SK-N-SH (cell line): Measurements from ENCODE around the gene BRD9. TPM values are rescaled to one million over a fixed set of nuclear protein-coding genes. Genes with fewer than 3 reads are reported as not detected.

Source experiments
- CTCF ChIA-PET: fragments of 300-600, 350-600 bp; formaldehyde crosslinking; extraction: SDS; loops from one replicate; lab custom pipeline; 2021; lab: Yijun Ruan, JAX
- POLR2A ChIA-PET: fragments of 350-600 bp; sonication (Branson Sonifier 250); formaldehyde crosslinking; extraction: SDS; loops from one replicate; lab custom pipeline; 2020; ENCODE audit warnings: antibody characterized with exemption, inconsistent platforms; lab: Yijun Ruan, JAX
- DNase-seq: peaks from one replicate; pipeline ENCODE4 v3.0.0; 2012
- H2AFZ ChIP-seq: fragments of 200-600 bp; sonication (generic); 2 replicates; pipeline ENCODE4 v1.8.1; 2016; ENCODE audit warnings: antibody characterized with exemption, mild to moderate bottlenecking, low read depth
- H3F3A ChIP-seq: fragments of 200-600 bp; sonication (generic); replicated peaks from 2 replicates; pipeline ENCODE3; 2016; ENCODE audit warnings: antibody characterized with exemption, mild to moderate bottlenecking; ENCODE audit not compliant: insufficient read depth
- H3K27ac ChIP-seq, 2 experiments: fragments of 200-500 bp in 1 of 2; fragments of 200-600 bp in 1 of 2; sonication (Bioruptor generic) in 1 of 2; sonication (generic), shearing (Covaris generic) in 1 of 2; 2 replicates each; pipeline versions ENCODE4 v1.5.1 to v1.6.1; 2014 to 2016; ENCODE audit warnings: low read depth in 2 of 2, inconsistent platforms in 1 of 2, low read length in 1 of 2, mild to moderate bottlenecking in 1 of 2, mixed read lengths in 1 of 2
- H3K27me3 ChIP-seq: fragments of 200-600 bp; sonication (generic), shearing (Covaris generic); 2 replicates; pipeline ENCODE4 v1.6.1; 2016; ENCODE audit warnings: mixed run types; ENCODE audit not compliant: insufficient read depth
- H3K36me3 ChIP-seq, 2 experiments: fragments of 200-500 bp in 1 of 2; fragments of 200-600 bp in 1 of 2; sonication (Bioruptor generic) in 1 of 2; sonication (generic) in 1 of 2; replicated peaks in 1 of 2; 2 replicates each; pipeline versions ENCODE3 to v1.5.1; 2014 to 2016; ENCODE audit warnings: low read length in 1 of 2, mild to moderate bottlenecking in 1 of 2; ENCODE audit not compliant: insufficient read depth in 2 of 2, control insufficient read depth in 1 of 2
- H3K4me1 ChIP-seq, 2 experiments: fragments of 200-500 bp in 1 of 2; fragments of 200-600 bp in 1 of 2; sonication (Bioruptor generic) in 1 of 2; sonication (generic), shearing (Covaris generic) in 1 of 2; 2 replicates each; pipeline versions ENCODE4 v1.5.1 to v1.6.1; 2014 to 2016; ENCODE audit warnings: low read depth in 1 of 2, low read length in 1 of 2, mixed run types in 1 of 2; ENCODE audit not compliant: insufficient read depth in 2 of 2, control insufficient read depth in 1 of 2
- H3K4me2 ChIP-seq: fragments of 200-600 bp; sonication (generic), shearing (Covaris generic); 2 replicates; pipeline ENCODE4 v1.6.1; 2017; ENCODE audit warnings: mixed run types
- H3K4me3 ChIP-seq, 2 experiments: fragments of 200-500 bp in 1 of 2; fragments of 200-600 bp in 1 of 2; sonication (Bioruptor generic) in 1 of 2; sonication (generic), shearing (Covaris generic) in 1 of 2; 2 replicates each; pipeline versions ENCODE4 v1.5.1 to v1.8.1; 2014 to 2016; ENCODE audit warnings: low read depth in 2 of 2, inconsistent platforms in 1 of 2, low read length in 1 of 2, mild to moderate bottlenecking in 1 of 2, mixed read lengths in 1 of 2, moderate library complexity in 1 of 2
- H3K79me2 ChIP-seq: fragments of 200-600 bp; sonication (generic); 2 replicates; pipeline ENCODE4 v1.8.1; 2017; ENCODE audit warnings: mild to moderate bottlenecking; ENCODE audit not compliant: insufficient read depth
- H3K9ac ChIP-seq: fragments of 200-600 bp; sonication (generic); 2 replicates; pipeline ENCODE4 v1.6.1; 2017; ENCODE audit warnings: mixed run types
- H3K9me2 ChIP-seq: fragments of 200-600 bp; sonication (generic); 2 replicates; pipeline ENCODE4 v1.6.1; 2017; ENCODE audit warnings: mixed run types
- H3K9me3 ChIP-seq: fragments of 200-600 bp; sonication (generic); 2 replicates; pipeline ENCODE4 v1.6.1; 2017; ENCODE audit warnings: mixed run types, mild to moderate bottlenecking, moderate library complexity
- H4K20me1 ChIP-seq: fragments of 200-600 bp; sonication (generic); 2 replicates; pipeline ENCODE4 v1.6.1; 2017; ENCODE audit warnings: mild to moderate bottlenecking, mixed run types; ENCODE audit not compliant: insufficient read depth
- ELF1 ChIP-seq: IDR thresholded peaks from 2 replicates; pipeline ENCODE4 v1.4.0; 2012
- EP300 ChIP-seq, 2 experiments: IDR thresholded peaks; 2 replicates each; pipeline versions ENCODE4 v1.4.0 to v1.6.1; 2012; ENCODE audit warnings: borderline replicate concordance in 1 of 2, low read depth in 1 of 2, low read length in 1 of 2
- EZH2phosphoT487 ChIP-seq: fragments of 200-600 bp; sonication (generic); IDR thresholded peaks from 2 replicates; pipeline ENCODE4 v1.6.1; 2017; ENCODE audit warnings: low read depth, mixed run types, mild to moderate bottlenecking, antibody characterized with exemption, moderate library complexity, borderline replicate concordance
- FOSL2 ChIP-seq: IDR thresholded peaks from 2 replicates; pipeline ENCODE4 v1.4.0; 2012; ENCODE audit warnings: low read depth, mild to moderate bottlenecking, moderate library complexity, borderline replicate concordance
- FOXM1 ChIP-seq: IDR thresholded peaks from 2 replicates; pipeline ENCODE4 v1.4.0; 2012; ENCODE audit warnings: low read depth, mild to moderate bottlenecking
- GATA2 ChIP-seq: sonication (generic); formaldehyde crosslinking; IDR thresholded peaks from 2 replicates; pipeline ENCODE4 v1.5.0; 2020; ENCODE audit warnings: mild to moderate bottlenecking, missing genetic modification reagents
- JUND ChIP-seq: IDR thresholded peaks from 2 replicates; pipeline ENCODE4 v1.4.0; 2012
- MEF2A ChIP-seq: IDR thresholded peaks from 2 replicates; pipeline ENCODE4 v1.4.0; 2012; ENCODE audit warnings: low read depth, borderline replicate concordance
- POLR2AphosphoS5 ChIP-seq: IDR thresholded peaks from 2 replicates; pipeline ENCODE4 v1.6.1; 2012; ENCODE audit warnings: low read depth, low read length
- RAD21 ChIP-seq: IDR thresholded peaks from 2 replicates; pipeline ENCODE4 v1.6.1; 2012; ENCODE audit warnings: mild to moderate bottlenecking, low read length
- RCOR1 ChIP-seq: fragments of 150-350 bp; IDR thresholded peaks from 2 replicates; pipeline ENCODE4 v1.6.1; 2017; ENCODE audit warnings: antibody characterized with exemption, low read length
- RFX5 ChIP-seq: IDR thresholded peaks from 2 replicates; pipeline ENCODE4 v1.6.1; 2012; ENCODE audit warnings: mild to moderate bottlenecking, improper control_type of control experiment, low read length
- TAF1 ChIP-seq: IDR thresholded peaks from 2 replicates; pipeline ENCODE4 v1.6.1; 2012; ENCODE audit warnings: low read depth, mild to moderate bottlenecking, low read length, moderate library complexity, borderline replicate concordance
- WGBS: methylation state at CpG from one replicate; pipeline ENCODE4 v1.1.6; 2017; ENCODE audit warnings: low lambda C conversion rate; 5-methylcytosine and 5-hydroxymethylcytosine counted together
- polyA plus RNA-seq, 3 experiments: library from polyadenylated mRNA; depleted of rRNA; stranded (reverse); fragments of >200 nt; gene quantifications; 2 replicates each; pipeline ENCODE4 v1.2.3, GENCODE V29; 2012
- TF ChIP-seq, protein P1 (sequence below): IDR thresholded peaks from 2 replicates; pipeline ENCODE4 v1.4.0; 2012; ENCODE audit warnings: low read depth, borderline replicate concordance
- TF ChIP-seq, protein P2 (sequence below): IDR thresholded peaks from 2 replicates; pipeline ENCODE4 v1.4.0; 2012; ENCODE audit warnings: low read depth, borderline replicate concordance
- TF ChIP-seq, protein P3 (sequence below): fragments of 150-350 bp; IDR thresholded peaks from 2 replicates; pipeline ENCODE4 v1.6.1; 2017; ENCODE audit warnings: antibody characterized with exemption, low read length, low read depth, borderline replicate concordance

The BRD9 gene
- polyA plus RNA-seq, 1 of the 3 experiments (the other 2 are of a cell fraction) = 19.5 TPM

DNA sequence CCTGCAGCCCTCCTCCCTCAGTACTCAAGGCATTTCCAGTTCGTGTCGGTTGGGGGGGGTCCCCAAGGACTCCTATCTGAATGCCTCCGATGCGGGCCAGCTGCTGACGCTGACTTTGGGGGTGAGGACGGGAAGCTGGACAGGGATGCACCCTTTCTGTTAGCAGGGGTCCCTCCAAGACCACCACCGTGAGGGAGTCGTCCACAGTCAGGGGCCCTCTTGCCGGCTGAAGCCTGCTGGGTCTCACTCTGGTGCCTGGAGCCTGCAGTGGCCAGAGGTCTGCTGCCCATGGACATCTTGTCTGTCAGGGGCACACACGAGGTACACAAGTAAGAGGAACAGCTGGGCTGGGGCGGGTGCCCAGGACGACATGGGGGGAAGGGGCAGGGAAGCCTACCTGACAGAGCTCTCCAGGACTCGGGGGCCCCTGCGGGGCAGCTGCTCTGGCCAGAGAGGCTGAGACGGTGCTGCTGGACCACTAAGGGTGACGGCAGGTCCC is 32.8 kb downstream of the BRD9 start:
- Histone ChIP-seq H3K4me2 (no peak overlapping the region), H3K4me1 (no peaks in the 10 kb centered on the region), H3K9ac (no peak overlapping the region), H3K36me3 (peaks cover 0 to 27% of the 10 kb centered on the region in 2 experiments), H3K27me3 (peaks cover 6% of the 10 kb centered on the region; the same call in 1 of the 2 replicates), H3K27ac (no peak overlapping the region), H3K4me3 (no peak overlapping the region), H3K9me2 (no peaks in the 10 kb centered on the region)
- 89% methylated on average over 6 of the region's 16 CpGs for WGBS
- no peak for DNase-seq
- TF ChIP-seq JUND (no peak), RFX5 (no peak), GATA2 (no peak), EZH2phosphoT487 (no peak)
- TF ChIP-seq, all 33 proteins: peak for 0
- ChIA-PET POLR2A (no interaction called here), CTCF (interaction anchor here (1.0 kb wide), 1 partner anchor 16 kb away, joined by 3 read pairs; no protein-coding TSS in a partner anchor)
- no peaks in the 10 kb centered on the region for H3F3A ChIP-seq
- H4K20me1 ChIP-seq = no peaks in the 10 kb centered on the region
- no peaks in the 10 kb centered on the region for H3K9me3 ChIP-seq
- H2AFZ ChIP-seq = no peak overlapping the region
- H3K79me2 ChIP-seq = no peaks in the 10 kb centered on the region

DNA sequence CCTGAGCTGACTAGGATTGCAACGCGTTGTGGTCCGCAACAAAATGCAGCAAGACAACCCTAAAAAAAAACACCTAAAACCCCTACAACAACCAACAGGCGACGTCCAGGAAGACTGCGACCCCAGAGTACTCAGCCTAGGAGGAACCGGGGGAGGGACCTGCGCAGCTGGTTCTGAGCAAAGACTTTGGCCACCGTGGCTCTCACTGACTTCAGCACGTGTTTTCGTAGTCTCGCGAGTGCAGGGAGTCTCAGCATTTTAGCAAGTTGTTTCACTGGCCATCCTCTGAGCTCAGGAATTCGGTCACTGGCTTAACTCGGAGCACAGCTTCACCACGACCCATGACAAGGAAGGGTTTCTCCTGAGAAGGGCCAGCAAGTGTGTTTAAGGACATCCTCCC is 33.2 kb downstream of the BRD9 start:
- TF ChIP-seq, protein P1, sequence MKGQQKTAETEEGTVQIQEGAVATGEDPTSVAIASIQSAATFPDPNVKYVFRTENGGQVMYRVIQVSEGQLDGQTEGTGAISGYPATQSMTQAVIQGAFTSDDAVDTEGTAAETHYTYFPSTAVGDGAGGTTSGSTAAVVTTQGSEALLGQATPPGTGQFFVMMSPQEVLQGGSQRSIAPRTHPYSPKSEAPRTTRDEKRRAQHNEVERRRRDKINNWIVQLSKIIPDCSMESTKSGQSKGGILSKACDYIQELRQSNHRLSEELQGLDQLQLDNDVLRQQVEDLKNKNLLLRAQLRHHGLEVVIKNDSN = no peak
- TF ChIP-seq EZH2phosphoT487 (no peak), ELF1 (no peak), FOXM1 (no peak), TAF1 (no peak), RFX5 (no peak), MEF2A (no peak), EP300 (IDR thresholded peaks at IDR 0.05; ENCODE audit: borderline replicate concordance in 1 of 2, low read depth in 1 of 2, low read length in 1 of 2) (no peak), RAD21 (no peak), POLR2AphosphoS5 (no peak), RCOR1 (no peak), FOSL2 (no peak)
- TF ChIP-seq, protein P2, sequence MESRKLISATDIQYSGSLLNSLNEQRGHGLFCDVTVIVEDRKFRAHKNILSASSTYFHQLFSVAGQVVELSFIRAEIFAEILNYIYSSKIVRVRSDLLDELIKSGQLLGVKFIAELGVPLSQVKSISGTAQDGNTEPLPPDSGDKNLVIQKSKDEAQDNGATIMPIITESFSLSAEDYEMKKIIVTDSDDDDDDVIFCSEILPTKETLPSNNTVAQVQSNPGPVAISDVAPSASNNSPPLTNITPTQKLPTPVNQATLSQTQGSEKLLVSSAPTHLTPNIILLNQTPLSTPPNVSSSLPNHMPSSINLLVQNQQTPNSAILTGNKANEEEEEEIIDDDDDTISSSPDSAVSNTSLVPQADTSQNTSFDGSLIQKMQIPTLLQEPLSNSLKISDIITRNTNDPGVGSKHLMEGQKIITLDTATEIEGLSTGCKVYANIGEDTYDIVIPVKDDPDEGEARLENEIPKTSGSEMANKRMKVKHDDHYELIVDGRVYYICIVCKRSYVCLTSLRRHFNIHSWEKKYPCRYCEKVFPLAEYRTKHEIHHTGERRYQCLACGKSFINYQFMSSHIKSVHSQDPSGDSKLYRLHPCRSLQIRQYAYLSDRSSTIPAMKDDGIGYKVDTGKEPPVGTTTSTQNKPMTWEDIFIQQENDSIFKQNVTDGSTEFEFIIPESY = no peak
- TF ChIP-seq, protein P3, sequence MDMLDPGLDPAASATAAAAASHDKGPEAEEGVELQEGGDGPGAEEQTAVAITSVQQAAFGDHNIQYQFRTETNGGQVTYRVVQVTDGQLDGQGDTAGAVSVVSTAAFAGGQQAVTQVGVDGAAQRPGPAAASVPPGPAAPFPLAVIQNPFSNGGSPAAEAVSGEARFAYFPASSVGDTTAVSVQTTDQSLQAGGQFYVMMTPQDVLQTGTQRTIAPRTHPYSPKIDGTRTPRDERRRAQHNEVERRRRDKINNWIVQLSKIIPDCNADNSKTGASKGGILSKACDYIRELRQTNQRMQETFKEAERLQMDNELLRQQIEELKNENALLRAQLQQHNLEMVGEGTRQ = no peak
- no peak for DNase-seq
- ChIA-PET CTCF (interaction anchor here (1.0 kb wide), 1 partner anchor 16 kb away, joined by 3 read pairs; no protein-coding TSS in a partner anchor), POLR2A (no interaction called here)
- 93% methylated on average over 11 of the region's 16 CpGs for WGBS
- no peaks in the 10 kb centered on the region for H4K20me1 ChIP-seq
- no peaks in the 10 kb centered on the region for H3K4me1 ChIP-seq
- H3K9me3 ChIP-seq = no peaks in the 10 kb centered on the region
- H3K9ac ChIP-seq = no peak overlapping the region
- H3K27me3 ChIP-seq = peaks cover 10% of the 10 kb centered on the region
- H3K9me2 ChIP-seq = no peaks in the 10 kb centered on the region
- no peak overlapping the region for H3K4me3 ChIP-seq
- H3K27ac ChIP-seq = no peak overlapping the region
- peaks cover 0 to 24% of the 10 kb centered on the region in 2 experiments for H3K36me3 ChIP-seq
- H3F3A ChIP-seq = no peaks in the 10 kb centered on the region
- H3K79me2 ChIP-seq = no peaks in the 10 kb centered on the region
- no peak overlapping the region for H3K4me2 ChIP-seq
- no peak overlapping the region for H2AFZ ChIP-seq
